HG03571 (cell line): Measurements from ENCODE around the gene STRN4.
"Not testable (repeated sequence)": the region's sequence is repeated elsewhere in the genome, so short reads cannot be mapped to it uniquely, and the experiment has no call there.

Experiments
- ATAC-seq: cut with Tn5 transposase; IDR thresholded peaks from one replicate; pipeline ENCODE4 v1.9.1; 2021; ENCODE audit not compliant: unreplicated experiment

STRN4 gene

DNA sequence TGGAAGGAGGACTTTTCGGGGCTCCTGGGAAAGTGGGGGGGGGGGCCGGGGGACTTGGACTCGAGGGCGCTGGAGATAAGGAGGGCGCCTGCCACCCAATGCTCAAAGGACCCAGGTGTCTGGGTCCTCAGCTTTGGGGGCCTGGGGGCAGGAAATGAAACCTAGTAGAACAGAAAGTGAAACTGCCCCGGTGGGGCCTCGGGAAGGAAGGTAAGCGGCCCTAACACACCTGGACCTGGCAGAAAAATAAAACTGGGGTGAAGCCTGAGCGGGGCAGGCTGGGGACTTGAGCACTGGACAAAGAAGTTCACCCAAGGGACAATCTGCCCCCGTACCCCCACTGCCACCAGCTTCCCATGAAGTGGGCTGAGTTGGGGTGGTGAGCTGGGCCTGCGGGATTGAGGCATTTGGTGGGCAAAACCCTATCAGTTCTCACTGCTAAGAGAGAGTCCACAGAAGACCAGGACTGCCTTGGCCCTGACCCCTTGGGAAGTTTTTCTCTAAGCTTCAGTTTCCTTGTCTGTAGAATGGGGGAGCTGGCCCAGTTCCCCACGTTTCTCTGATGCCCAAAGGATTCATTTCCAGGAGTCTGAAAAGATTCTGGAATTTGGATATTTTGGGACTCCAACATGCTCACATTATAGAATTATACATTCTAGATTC lies 31.7 kb downstream of the STRN4 start:
- no peak for ATAC-seq

DNA sequence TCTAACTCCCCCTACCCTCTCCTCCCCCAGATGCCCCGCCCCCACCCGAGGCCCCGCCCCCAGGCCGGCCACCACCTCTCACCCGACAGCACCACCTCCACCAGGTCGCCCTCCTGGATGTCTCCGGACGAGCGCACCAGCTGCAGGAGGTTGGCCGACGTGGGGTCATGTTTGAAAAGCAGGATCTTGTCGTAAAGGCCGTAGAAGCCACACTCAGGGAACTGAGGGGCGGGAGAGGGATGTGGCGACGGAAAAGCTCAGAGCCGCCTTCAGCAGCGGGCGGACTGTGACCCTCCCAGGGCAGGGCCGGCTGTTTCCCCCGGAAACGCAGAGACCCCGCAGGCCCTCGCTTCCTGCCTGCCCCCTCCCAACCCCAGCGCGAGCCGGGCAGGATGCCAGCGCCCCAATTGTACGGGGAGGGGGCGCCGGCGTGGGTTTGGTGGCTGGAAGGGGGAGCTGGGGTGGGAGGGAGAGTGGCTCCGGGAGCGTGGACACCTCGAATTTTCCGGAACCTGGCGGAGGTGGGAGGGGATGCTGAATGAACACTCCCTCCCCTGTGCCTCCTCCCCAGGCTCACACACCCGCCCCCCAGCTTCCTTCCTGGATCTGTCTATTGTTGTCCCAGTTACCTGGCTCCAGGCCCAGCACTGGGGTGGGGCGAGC lies 32.3 kb downstream of the STRN4 start:
- no peak for ATAC-seq

DNA sequence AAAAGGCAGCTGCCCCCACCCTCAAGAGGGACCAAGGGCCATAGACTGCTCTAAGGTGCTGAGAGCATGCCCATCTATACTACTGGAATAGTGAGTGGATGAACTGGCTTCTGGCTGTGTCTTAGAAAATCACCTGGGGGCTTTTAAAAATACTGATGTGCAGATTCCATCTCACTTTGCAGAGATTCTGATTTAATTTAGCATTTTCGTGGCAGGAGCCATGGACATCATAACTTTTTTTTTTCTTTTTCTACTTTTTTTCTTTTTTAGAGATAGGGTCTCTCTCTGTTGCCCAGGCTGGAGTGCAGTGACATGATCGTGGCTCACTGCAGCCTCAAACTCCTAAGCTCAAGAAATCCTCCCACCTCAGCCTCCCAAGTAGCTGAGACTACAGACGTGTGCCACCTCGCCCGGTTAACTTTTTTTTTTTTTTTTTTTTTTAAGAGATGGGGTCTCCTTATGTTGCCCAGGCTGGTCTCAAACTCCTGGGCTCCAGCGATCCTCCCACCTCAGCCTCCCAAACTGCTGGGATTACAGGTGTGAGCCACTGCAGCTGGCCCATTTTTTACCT lies 33.4 kb downstream of the STRN4 start:
- ATAC-seq, result not testable (repeated sequence)

DNA sequence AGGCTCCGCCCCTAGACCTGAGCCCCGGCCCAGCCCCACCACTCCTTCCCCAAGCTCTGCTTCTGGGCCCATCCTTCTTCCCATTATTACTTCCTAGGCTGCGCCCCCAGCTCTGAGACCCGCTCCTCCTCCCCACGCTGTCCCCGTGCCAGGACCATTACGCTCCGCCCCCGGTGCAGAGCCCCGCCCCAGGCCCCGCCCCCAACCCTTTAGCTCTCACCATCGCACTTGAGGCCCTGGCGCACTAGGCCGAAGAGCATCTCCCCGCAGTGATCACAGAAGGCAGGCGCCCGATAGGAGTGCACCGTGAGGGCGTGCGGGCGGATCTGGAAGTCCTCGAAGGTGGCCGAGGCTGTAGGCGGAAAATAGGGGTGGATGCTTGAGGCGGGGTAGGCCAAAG lies 35.6 kb downstream of the STRN4 start:
- ATAC-seq, result no peak

DNA sequence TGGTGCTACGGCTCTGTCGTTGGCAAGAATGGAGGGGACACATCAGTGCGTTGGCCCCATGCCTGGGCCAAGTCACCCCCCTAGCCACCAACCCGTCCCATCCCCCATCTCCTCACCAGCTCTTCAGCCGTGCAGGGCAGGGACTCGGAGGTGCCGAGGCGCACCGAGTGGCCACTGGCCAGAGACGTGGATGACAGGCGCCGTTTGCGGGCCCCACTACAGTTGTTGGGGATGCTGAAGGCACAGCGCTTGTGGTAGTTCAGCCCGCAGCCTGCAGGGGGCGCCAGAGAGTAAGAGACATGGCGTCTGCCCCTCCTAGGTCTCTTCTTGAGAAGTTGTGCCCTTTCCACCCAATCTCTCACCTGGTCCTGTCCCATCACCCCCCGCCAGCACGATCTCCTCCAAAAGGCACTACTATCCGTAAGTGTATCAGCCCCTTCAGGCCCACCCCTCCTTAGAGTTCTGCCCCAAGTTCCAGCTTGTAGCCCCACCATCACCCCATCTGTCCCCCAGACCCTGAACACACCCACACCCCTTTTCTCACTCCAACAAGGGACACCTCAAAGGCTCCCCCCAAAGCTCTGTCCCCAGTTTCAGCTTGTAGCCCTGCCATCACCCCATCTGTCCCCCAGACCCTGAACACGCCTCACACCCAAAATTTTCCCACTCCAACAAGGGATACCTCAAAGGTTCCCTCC lies 41.7 kb downstream of the STRN4 start:
- no peak for ATAC-seq

DNA sequence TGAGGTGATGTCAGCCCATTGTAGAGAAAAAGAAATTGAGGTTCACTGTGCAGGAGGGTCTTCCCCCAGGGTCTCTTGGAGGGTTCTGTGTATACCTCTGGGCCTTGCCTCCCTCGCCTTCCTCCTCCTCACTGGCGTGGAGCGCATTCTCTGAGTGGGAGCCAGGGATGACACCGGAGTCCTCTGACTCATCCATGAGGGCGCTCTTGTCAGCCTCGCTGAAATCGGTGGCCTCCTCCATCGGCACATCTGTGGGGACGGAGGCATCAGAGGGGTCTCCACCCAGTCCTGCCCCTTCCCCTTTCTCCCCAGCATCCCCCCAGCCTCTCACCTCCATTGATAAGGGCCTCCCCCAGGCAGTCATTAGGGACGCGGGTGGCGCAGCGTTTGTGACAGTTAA lies 45.5 kb downstream of the STRN4 start:
- no peak for ATAC-seq

DNA sequence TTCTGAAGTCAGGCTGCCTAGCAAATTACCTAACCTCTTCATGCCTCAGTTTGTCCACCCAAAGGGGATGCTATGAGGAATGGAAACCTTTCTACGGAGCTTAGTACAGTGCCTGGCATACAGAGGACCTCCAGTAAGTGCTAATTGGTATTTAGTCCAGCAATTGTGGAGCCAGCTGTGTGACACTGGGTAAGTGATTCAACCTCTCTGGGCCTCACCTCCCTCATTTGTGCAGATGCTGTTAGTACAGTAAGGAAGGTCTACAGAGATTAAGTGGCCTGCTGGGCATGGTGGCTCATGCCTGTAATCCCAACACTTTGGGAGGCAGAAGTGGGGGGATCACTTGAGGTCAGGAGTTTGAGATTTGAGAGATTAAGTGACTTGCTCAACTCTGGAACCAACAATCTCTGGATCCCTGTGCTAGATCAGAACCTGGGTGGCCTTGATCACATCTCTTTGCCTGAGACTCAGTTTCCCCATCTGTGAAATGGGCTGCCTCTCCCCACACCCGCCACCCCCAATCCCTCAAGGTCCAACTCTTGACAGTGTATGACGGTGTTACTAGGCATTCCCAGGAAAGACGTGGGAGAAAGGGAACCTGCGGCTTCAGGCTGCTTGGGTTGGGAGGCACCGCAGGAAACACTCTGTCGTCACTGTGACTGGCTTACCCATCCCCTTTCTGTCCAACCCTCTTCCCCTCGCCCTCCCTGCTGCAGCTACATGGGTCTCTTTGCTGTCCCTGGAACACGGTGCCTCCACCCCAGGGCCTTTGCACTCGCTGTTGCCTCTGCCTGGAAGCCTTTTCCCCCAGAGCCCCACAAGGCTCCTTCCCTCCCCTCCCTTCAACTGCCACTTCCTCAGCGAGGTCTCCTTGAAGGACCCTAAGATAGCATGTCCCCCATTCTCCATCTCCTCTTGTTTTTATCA lies 47.6 kb downstream of the STRN4 start:
- no peak for ATAC-seq

DNA sequence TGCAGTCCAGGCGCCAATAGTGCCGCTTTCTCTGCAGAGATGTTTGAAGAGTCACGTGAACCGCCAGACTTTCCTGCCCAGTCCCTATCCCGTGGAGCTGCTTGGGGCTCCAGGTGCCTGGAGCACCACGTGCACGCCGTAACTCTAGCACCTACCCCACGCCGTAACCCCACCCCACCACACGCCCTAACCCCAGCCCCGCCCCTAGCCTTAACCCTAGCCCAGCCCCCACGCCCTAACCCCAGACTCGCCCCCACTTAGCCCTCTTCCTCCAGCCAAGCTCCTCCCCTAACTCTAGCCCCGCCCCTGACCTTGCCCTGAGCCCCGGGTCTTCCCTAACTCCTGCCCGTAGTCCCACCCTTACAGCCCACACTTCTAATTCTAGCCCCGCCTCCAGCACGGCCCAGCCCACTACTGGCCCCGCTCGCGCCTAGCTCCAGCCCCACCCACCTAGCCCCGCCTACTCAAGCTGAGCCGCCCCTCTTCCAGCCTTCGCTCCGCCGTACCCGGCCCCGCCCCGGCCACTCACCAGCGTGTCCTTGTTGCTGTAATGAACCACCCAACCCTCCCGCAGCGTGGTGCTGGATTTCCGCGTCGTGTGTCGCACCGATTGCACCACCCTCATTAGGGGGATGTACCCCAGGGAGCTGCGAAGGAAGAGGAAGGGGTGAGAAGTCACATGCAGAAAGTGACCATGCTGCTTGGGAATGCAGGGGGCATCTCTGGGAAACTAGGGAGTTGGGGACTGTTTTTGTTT lies 48.9 kb downstream of the STRN4 start:
- ATAC-seq, result no peak

DNA sequence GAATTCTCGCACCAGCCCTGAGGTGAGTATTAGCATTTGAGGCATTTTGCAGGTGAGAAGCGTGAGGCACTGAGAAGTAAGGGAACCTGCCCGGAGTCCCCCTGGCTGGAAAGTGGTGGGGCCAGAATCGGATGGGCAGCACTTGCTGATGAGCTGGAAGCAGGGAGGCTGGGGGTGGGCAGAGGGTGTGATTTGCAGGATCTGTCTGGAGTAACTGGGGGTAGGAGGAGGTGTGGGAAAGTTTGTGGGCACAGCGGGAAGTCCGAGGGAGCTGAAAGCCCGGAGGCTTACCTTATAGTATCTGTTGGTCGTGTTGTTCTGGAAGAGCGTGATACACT lies 49.4 kb downstream of the STRN4 start:
- no peak for ATAC-seq

DNA sequence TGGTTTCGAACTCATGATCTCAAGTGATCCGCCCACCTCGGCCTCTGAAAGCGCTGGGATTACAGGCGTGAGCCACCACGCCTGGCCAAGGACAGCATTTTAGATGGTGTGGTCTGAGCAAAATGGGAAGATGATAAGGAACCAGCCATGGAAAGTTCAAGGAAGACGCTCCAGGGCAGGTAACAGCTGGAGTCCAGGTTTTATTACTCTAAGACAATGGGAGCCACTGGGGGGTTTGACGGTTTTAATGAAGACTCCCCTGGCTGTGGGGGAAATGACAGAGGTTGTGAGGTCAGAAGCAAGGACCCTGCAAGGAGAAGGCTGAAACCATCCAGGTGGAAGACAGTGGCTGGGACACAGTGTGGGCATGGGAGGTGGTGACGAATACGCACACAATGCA lies 50.2 kb downstream of the STRN4 start:
- no peak for ATAC-seq

DNA sequence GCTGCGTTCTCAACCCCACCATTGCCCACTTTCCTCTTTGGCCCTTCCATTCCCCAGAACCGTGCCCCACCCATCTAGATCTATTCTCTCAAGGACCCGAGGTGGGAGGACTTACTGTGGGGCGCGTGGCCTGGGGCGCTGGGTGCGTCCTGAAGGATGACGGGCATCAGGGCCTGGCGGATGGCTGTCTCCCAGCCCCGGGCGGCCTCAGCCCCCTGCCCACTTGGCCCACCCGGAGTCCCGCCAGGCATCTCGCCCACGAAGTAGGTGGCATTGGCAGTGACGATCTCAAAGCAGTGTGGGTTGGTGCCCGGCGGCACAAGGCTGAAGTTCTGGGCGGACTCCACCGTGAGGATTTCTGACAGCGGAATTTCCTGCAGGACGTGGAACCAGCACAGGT lies 52.5 kb downstream of the STRN4 start:
- ATAC-seq, result no peak

DNA sequence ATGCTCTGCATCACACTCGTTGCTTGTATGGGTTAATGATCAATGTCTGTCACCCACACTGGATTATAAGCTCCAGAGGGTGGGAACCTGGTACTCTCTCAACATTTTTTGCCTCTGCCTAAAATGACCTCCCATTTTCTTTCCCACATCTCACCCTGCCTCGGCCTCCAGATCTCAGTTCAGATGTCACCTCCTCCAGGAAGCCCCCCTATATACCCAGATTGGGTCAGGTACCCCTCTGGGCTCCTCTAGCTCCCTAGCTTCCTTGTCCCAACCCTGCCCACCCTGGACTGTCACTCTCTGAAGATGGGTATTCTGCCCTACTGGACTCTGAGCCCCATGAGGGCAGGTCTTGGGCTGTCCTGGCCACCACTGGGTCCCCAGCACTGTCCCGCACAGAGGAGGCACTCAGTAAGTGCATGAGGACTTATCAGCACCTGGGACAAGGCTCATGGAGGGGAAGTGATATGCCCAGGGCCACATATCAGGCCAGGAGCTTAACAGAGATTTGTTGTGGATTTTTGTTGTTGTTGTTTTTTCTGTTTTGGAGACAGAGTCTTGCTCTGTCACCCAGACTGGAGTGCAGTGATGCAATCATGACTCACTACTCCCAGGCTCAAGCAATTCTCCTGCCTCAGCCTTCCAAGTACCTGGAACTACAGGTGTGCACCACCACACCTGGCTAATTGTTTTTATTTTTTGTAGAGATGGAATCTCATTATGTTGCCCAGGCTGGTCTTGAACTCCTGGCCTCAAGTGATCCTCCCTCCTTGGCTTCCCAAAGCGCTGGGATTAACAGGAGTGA lies 53.1 kb downstream of the STRN4 start:
- no peak for ATAC-seq

DNA sequence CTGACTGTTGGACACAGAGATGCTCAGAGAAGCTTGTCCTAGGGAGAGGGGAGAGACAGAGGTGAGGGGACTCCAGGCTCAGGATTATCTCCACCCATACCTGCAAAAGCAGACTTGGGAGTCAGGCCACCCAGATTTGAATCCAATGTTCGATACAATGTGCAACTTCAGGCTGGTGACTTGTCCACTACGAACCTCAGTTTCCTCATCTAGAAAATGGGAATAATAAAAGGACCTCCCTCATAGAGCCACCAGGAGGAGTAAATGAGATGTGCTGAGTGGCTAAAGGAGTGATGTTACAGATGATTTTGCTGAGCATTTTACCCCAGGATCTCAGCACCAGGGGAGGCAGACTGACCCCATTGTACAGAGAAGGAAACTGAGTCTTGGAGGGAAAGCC lies 54.3 kb downstream of the STRN4 start:
- no peak for ATAC-seq

DNA sequence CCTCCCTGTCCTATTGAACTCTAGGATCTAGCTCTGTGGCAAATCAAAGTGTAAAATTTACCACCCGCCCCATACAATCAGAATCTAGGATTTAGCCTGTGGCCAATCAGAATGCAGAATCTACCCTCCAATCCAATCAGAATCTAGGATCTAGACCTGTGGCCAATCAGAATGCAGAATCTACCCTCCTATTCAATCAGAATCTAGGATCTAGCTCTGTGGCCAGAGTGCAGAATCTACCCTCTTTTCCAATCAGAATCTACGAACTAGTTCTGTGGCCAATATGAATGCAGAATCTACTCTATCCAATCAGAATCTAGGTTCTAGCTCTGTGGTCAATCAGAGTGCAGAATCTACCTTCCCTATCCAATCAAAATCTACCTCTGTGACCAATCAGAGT lies 55.1 kb downstream of the STRN4 start:
- ATAC-seq, result no peak

DNA sequence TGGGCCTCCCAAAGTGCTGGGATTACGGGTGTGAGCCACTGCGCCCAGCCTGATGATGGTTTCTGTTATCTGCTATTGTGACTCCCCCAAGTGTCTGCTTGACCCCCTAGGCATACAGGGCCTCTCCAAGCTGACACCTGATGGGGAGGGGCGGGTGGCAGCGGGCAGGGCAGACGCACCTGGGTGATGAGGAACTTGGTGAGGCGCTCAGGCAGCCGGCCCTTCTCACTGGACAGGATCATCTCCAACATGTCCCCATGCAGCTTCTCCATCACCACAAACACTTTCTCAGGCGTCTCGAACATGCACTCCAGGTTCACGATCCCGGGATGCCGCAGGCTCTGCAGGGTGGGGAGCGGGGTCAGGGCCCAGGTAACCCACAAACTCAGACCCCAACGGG lies 56.9 kb downstream of the STRN4 start:
- ATAC-seq, result no peak

DNA sequence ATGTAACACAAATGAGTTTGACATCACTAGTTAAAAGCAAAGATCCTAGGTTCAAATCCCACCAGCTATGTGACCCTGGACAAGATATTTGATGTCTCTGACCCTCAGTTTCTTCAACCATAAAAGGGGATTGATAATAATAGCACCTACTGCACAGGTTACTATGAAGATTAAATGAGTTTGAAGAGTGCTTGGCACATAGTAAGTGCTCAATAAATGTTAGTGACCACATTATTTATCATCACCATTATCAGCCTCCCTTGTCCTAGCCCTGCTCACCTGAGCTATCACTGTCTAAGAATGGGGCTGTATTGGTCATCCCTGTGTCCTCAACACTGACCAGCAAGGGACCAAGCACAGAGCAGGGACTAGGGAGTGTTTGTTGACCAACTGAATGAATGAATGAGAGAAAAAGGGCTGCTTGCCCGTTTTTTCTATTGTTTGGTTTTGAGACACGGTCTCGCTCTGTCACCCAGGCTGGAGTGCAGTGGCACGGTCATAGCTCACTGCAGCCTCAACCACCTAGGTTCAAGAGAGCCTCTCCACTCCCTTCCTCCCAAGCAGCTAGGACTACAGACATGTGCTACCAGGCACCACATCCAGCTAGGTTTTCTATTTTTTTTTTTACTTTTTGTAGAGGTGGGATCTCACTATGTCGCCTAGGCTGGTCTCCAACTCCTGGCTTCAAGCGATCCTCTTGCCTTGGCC lies 58.7 kb downstream of the STRN4 start:
- ATAC-seq, result no peak

DNA sequence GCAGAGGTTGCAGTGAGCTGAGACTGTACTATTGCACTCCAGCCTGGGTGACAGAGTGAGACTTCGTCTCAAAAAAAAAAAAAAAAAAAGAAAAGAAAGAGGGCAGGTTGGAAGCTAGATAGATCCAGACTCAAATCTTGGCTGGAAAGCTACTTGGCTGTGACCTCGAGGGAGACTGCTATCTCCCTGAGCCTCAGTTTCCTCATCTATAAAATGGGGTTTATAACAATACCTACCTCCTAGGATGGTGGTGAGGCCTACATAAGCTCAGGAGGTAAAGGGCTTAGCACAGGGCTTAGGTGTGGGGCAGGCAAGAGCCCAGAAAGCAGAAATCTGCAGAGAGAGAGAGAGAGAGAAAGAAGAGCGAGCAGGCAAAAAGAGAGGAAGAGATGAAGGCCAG lies 61.1 kb downstream of the STRN4 start:
- ATAC-seq, result no peak

DNA sequence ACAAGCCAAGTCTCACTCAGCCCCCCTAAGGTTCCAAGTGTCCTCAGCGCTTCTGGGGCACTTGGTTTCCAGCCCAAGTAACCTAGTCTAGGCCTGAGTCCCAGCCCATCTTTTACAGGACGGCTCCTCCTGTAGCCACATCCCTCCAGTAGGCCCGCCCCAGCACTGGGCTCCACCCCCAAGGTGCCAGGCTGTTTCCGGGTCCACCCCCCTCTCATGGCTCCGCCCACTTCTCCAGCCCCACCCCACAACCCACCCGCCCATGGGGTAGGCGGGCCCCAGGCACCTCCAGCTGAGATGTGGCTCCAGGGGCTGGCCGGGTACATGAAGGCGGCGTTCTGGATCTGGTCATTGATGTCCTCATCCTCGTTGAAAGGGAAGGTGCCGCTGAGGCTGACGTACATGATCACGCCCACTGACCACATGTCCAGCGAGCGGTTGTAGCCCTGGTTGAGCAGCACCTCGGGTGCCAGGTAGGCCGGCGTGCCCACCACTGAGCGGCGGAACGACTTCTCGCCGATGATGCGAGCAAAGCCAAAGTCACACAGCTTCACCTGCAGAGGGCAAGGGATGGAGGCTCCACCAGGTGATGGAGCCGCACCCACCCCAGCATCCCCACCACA lies 68.0 kb downstream of the STRN4 start:
- ATAC-seq, result no peak
